ENCODE results near the gene NCSTN.
A peak's percentile ranks its signal among the peaks of the same experiment; 100 is the strongest.

The NCSTN gene

GRCh38 chr1:160328184-160328583 is 15.0 kb upstream of the NCSTN start:
- H3K36me3 ChIP-seq (ENCODE audit: insufficient read depth, low read length) = peaks cover 74% of the 10 kb centered on the region
- H3K4me3 ChIP-seq (ENCODE audit: low read depth in 1 of 2, low read length in 2 of 2) = no peak overlapping the region
- H3K4me1 ChIP-seq (ENCODE audit: insufficient read depth, low read length) = no peaks in the 10 kb centered on the region
- no peak overlapping the region for H3K27ac ChIP-seq (ENCODE audit: low read depth, low read length)
- H3K9ac ChIP-seq (ENCODE audit: low read length) = no peak overlapping the region
- H3K9me3 ChIP-seq (ENCODE audit: low read length) = no peaks in the 10 kb centered on the region
- H3K27me3 ChIP-seq (ENCODE audit: control insufficient read depth in 1 of 2, insufficient read depth in 2 of 2, low read length in 2 of 2) = no peaks in the 10 kb centered on the region

DNA sequence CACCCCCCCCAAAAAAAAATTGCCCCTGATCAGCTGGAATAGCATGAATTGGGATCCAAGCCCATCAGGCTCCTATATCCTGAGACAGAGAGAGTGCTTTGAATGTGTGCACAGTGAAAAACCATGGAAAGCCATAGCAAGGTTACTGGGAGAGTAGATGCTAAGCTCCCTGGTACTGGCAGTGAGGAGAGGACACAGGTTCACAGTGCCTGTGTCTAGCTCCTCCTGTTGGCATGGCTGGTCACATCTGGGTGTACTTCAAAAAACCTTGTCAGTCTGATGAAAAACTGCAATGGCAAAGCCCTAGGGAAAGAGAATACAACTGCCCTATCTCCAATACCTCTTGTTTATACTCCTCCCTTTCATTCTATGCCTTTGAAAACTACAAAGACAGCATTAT is 13.1 kb upstream of the NCSTN start:
- no peaks in the 10 kb centered on the region for H3K27me3 ChIP-seq (ENCODE audit: control insufficient read depth in 1 of 2, insufficient read depth in 2 of 2, low read length in 2 of 2)

DNA sequence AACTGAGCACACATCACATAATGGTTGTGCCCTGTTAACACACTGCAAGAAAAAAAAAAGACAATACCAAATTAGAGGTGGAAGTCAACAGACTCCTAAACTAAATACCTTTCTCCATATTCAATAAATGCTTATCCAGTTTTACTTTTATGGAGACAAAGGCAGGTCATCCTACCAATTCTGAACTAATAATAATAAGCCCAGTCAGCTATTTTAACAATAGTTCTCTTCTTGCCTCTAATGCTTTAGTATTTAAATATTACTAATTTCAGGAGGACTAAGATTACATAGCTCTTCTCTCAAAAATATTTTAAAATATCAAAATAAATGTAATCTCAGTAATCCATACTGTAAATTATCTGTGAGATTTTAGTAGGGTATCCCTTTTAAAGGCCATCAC is 10.7 kb upstream of the NCSTN start:
- no peaks in the 10 kb centered on the region for H3K9me3 ChIP-seq (ENCODE audit: low read length)
- no peak overlapping the region for H3K4me3 ChIP-seq (ENCODE audit: low read depth in 1 of 2, low read length in 2 of 2)
- no peak overlapping the region for H3K27ac ChIP-seq (ENCODE audit: low read depth, low read length)
- no peaks in the 10 kb centered on the region for H3K4me1 ChIP-seq (ENCODE audit: insufficient read depth, low read length)
- H3K27me3 ChIP-seq (ENCODE audit: control insufficient read depth in 1 of 2, insufficient read depth in 2 of 2, low read length in 2 of 2) = no peaks in the 10 kb centered on the region
- H3K36me3 ChIP-seq (ENCODE audit: insufficient read depth, low read length) = peaks cover 63% of the 10 kb centered on the region
- H3K9ac ChIP-seq (ENCODE audit: low read length) = no peak overlapping the region

More for the DNA sequence above, 13.1 kb upstream of the NCSTN start:
- H3K4me3 ChIP-seq (ENCODE audit: low read depth in 1 of 2, low read length in 2 of 2) = no peak overlapping the region
- H3K27ac ChIP-seq (ENCODE audit: low read depth, low read length) = no peak overlapping the region
- H3K9me3 ChIP-seq (ENCODE audit: low read length) = no peaks in the 10 kb centered on the region
- H3K9ac ChIP-seq (ENCODE audit: low read length) = no peak overlapping the region
- peaks cover 83% of the 10 kb centered on the region for H3K36me3 ChIP-seq (ENCODE audit: insufficient read depth, low read length)
- H3K4me1 ChIP-seq (ENCODE audit: insufficient read depth, low read length) = no peaks in the 10 kb centered on the region

DNA sequence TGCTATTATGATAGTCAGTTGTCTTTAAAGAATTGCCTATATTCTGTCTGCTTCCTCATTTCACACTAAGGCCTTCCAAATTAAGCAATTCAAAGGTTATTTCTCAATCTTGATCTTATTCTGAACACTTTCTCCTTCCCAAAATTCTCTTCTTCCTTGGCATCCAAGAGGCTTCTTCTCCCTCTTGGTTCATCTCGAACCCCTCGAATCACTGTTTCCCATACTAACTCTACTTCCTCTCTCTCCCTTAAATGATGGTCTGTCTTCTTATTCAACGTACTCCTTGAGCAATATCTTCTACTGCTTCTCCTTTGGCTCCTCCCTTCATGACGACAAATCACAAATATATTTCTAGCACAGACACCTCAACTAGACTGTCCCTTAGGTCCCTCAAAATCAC is 4.6 kb upstream of the NCSTN start:
- Histone ChIP-seq H3K4me1 (ENCODE audit: insufficient read depth, low read length) (peaks cover 15% of the 10 kb centered on the region), H3K27me3 (ENCODE audit: control insufficient read depth in 1 of 2, insufficient read depth in 2 of 2, low read length in 2 of 2) (no peaks in the 10 kb centered on the region), H3K36me3 (ENCODE audit: insufficient read depth, low read length) (peaks cover 40% of the 10 kb centered on the region), H3K4me3 (ENCODE audit: low read depth in 1 of 2, low read length in 2 of 2) (no peak overlapping the region), H3K27ac (ENCODE audit: low read depth, low read length) (no peak overlapping the region), H3K9ac (ENCODE audit: low read length) (no peak overlapping the region), H3K9me3 (ENCODE audit: low read length) (no peaks in the 10 kb centered on the region)

- H3K36me3 ChIP-seq (ENCODE audit: insufficient read depth, low read length) = peaks cover 25% of the 10 kb centered on the region
- H3K9me3 ChIP-seq (ENCODE audit: low read length) = no peaks in the 10 kb centered on the region
- H3K27me3 ChIP-seq (ENCODE audit: control insufficient read depth in 1 of 2, insufficient read depth in 2 of 2, low read length in 2 of 2) = no peaks in the 10 kb centered on the region
- no peak overlapping the region for H3K4me3 ChIP-seq (ENCODE audit: low read depth in 1 of 2, low read length in 2 of 2)
- peaks cover 25% of the 10 kb centered on the region for H3K4me1 ChIP-seq (ENCODE audit: insufficient read depth, low read length)
- no peak overlapping the region for H3K27ac ChIP-seq (ENCODE audit: low read depth, low read length)
- no peak overlapping the region for H3K9ac ChIP-seq (ENCODE audit: low read length)
Observed at GRCh38 chr1:160340146-160340545, 3.0 kb upstream of the NCSTN start.

GRCh38 chr1:160340866-160341265 is 2.3 kb upstream of the NCSTN start:
- Histone ChIP-seq H3K9ac (ENCODE audit: low read length) (no peak overlapping the region), H3K27me3 (ENCODE audit: control insufficient read depth in 1 of 2, insufficient read depth in 2 of 2, low read length in 2 of 2) (no peaks in the 10 kb centered on the region), H3K4me1 (ENCODE audit: insufficient read depth, low read length) (peaks cover 25% of the 10 kb centered on the region), H3K4me3 (ENCODE audit: low read depth in 1 of 2, low read length in 2 of 2) (no peak overlapping the region), H3K36me3 (ENCODE audit: insufficient read depth, low read length) (peaks cover 25% of the 10 kb centered on the region), H3K9me3 (ENCODE audit: low read length) (no peaks in the 10 kb centered on the region), H3K27ac (ENCODE audit: low read depth, low read length) (no peak overlapping the region)

- Histone ChIP-seq H3K36me3 (ENCODE audit: insufficient read depth, low read length) (peaks cover 29% of the 10 kb centered on the region), H3K9ac (ENCODE audit: low read length) (peak overlapping the region; percentile 95), H3K27me3 (ENCODE audit: control insufficient read depth in 1 of 2, insufficient read depth in 2 of 2, low read length in 2 of 2) (no peaks in the 10 kb centered on the region), H3K27ac (ENCODE audit: low read depth, low read length) (peak overlapping the region; percentile 90), H3K9me3 (ENCODE audit: low read length) (no peaks in the 10 kb centered on the region), H3K4me3 (ENCODE audit: low read depth in 1 of 2, low read length in 2 of 2) (peak overlapping the region; percentile 90 to 92), H3K4me1 (ENCODE audit: insufficient read depth, low read length) (peaks cover 25% of the 10 kb centered on the region)
Observed at GRCh38 chr1:160342526-160342925, 657 bp upstream of the NCSTN start.

- Histone ChIP-seq H3K4me1 (ENCODE audit: insufficient read depth, low read length) (peaks cover 25% of the 10 kb centered on the region), H3K36me3 (ENCODE audit: insufficient read depth, low read length) (peaks cover 29% of the 10 kb centered on the region), H3K9ac (ENCODE audit: low read length) (peak overlapping the region; percentile 95), H3K27ac (ENCODE audit: low read depth, low read length) (no peak overlapping the region), H3K9me3 (ENCODE audit: low read length) (no peaks in the 10 kb centered on the region), H3K27me3 (ENCODE audit: control insufficient read depth in 1 of 2, insufficient read depth in 2 of 2, low read length in 2 of 2) (no peaks in the 10 kb centered on the region), H3K4me3 (ENCODE audit: low read depth in 1 of 2, low read length in 2 of 2) (peak overlapping the region; percentile 90 to 92)
Observed at GRCh38 chr1:160344241-160344640, 1.1 kb downstream of the NCSTN start.

- Histone ChIP-seq H3K9me3 (ENCODE audit: low read length) (no peaks in the 10 kb centered on the region), H3K27ac (ENCODE audit: low read depth, low read length) (no peak overlapping the region), H3K27me3 (ENCODE audit: control insufficient read depth in 1 of 2, insufficient read depth in 2 of 2, low read length in 2 of 2) (no peaks in the 10 kb centered on the region), H3K4me1 (ENCODE audit: insufficient read depth, low read length) (peaks cover 25% of the 10 kb centered on the region), H3K36me3 (ENCODE audit: insufficient read depth, low read length) (peaks cover 29% of the 10 kb centered on the region), H3K4me3 (ENCODE audit: low read depth in 1 of 2, low read length in 2 of 2) (no peak overlapping the region), H3K9ac (ENCODE audit: low read length) (no peak overlapping the region)
Observed at GRCh38 chr1:160344936-160345335, 1.8 kb downstream of the NCSTN start.

DNA sequence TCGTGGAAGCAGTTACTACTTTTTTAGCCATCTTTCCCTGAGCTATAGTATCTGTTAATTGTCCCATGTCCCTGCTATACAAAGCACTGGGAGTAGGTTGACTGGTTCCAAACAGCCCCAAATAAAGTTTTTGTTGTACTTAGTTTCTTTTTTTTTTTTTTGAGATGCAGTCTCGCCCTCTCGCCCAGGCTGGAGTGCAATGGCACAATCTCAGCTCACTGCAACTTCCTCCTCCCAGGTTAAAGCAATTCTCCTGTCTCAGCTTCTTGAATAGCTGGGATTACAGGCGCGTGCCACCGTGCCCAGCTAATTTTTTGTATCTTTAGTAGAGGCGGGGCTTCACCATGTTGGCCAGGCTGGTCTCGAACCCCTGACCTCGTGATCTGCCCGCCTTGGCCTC is 3.3 kb downstream of the NCSTN start:
- H3K9ac ChIP-seq (ENCODE audit: low read length) = no peak overlapping the region
- no peak overlapping the region for H3K27ac ChIP-seq (ENCODE audit: low read depth, low read length)
- no peaks in the 10 kb centered on the region for H3K27me3 ChIP-seq (ENCODE audit: control insufficient read depth in 1 of 2, insufficient read depth in 2 of 2, low read length in 2 of 2)
- H3K4me1 ChIP-seq (ENCODE audit: insufficient read depth, low read length) = peaks cover 16% of the 10 kb centered on the region
- H3K4me3 ChIP-seq (ENCODE audit: low read depth in 1 of 2, low read length in 2 of 2) = no peak overlapping the region
- peaks cover 42% of the 10 kb centered on the region for H3K36me3 ChIP-seq (ENCODE audit: insufficient read depth, low read length)
- no peaks in the 10 kb centered on the region for H3K9me3 ChIP-seq (ENCODE audit: low read length)

DNA sequence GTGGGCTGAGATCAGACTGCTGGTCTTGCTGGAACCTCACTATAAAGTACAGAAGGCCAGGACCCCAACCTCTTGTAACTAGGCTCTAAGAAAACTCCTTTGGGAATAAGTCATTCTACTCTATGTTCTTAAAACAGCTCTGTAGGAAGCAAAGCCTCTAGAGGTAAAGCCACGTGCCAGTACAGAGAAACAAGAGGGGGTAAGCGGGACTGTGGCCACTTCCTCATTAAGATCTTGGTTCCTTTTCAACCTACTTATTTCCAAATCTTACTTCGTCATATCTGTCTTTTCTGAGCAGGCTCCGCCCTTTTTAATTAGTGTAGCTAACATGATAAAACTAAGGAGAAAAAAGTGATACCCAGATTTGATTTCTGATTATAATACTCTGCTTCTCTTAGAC is 3.8 kb downstream of the NCSTN start:
- H3K27me3 ChIP-seq (ENCODE audit: control insufficient read depth in 1 of 2, insufficient read depth in 2 of 2, low read length in 2 of 2) = no peaks in the 10 kb centered on the region
- H3K9me3 ChIP-seq (ENCODE audit: low read length) = no peaks in the 10 kb centered on the region
- H3K4me3 ChIP-seq (ENCODE audit: low read depth in 1 of 2, low read length in 2 of 2) = no peak overlapping the region
- peaks cover 12% of the 10 kb centered on the region for H3K4me1 ChIP-seq (ENCODE audit: insufficient read depth, low read length)
- H3K36me3 ChIP-seq (ENCODE audit: insufficient read depth, low read length) = peaks cover 47% of the 10 kb centered on the region
- H3K27ac ChIP-seq (ENCODE audit: low read depth, low read length) = no peak overlapping the region
- no peak overlapping the region for H3K9ac ChIP-seq (ENCODE audit: low read length)

- H3K27me3 ChIP-seq (ENCODE audit: control insufficient read depth in 1 of 2, insufficient read depth in 2 of 2, low read length in 2 of 2) = no peaks in the 10 kb centered on the region
- no peaks in the 10 kb centered on the region for H3K9me3 ChIP-seq (ENCODE audit: low read length)
- no peak overlapping the region for H3K27ac ChIP-seq (ENCODE audit: low read depth, low read length)
- no peak overlapping the region for H3K9ac ChIP-seq (ENCODE audit: low read length)
- H3K4me3 ChIP-seq (ENCODE audit: low read depth in 1 of 2, low read length in 2 of 2) = no peak overlapping the region
- H3K36me3 ChIP-seq (ENCODE audit: insufficient read depth, low read length) = peaks cover 93% of the 10 kb centered on the region
- no peaks in the 10 kb centered on the region for H3K4me1 ChIP-seq (ENCODE audit: insufficient read depth, low read length)
Observed at GRCh38 chr1:160351629-160352028, 8.4 kb downstream of the NCSTN start.

Data from muscle layer of colon (tissue), 2 donors.